WTC11 (cell line): ENCODE results near the gene PCDHGC5. TPM values are rescaled to one million over a fixed set of nuclear protein-coding genes. Genes with fewer than 3 reads are reported as not detected.
A peak's percentile ranks its signal among the peaks of the same experiment; 100 is the strongest.

Experiments used
- ARID4B ChIP-seq: sonication (generic); formaldehyde crosslinking; IDR thresholded peaks from 2 replicates; pipeline ENCODE4 v1.8.0; 2023; ENCODE audit warnings: missing genetic modification reagents, mild to moderate bottlenecking, borderline replicate concordance
- ATF1 ChIP-seq: sonication (generic); formaldehyde crosslinking; IDR thresholded peaks from 2 replicates; pipeline ENCODE4 v1.8.1; 2023; ENCODE audit warnings: mild to moderate bottlenecking, moderate library complexity, missing genetic modification reagents
- CBFB ChIP-seq: sonication (generic); formaldehyde crosslinking; IDR thresholded peaks from 2 replicates; pipeline ENCODE4 v1.8.1; 2022; ENCODE audit warnings: mild to moderate bottlenecking, low read depth, missing genetic modification reagents
- EMX1 ChIP-seq: fragments of 250-450 bp; sonication (Bioruptor Pico); IDR thresholded peaks from 2 replicates; pipeline ENCODE4 v1.8.0; 2021; ENCODE audit warnings: mild to moderate bottlenecking
- MYBL2 ChIP-seq: sonication (generic); formaldehyde crosslinking; IDR thresholded peaks from 2 replicates; pipeline ENCODE4 v1.8.1; 2023; ENCODE audit warnings: mild to moderate bottlenecking, moderate library complexity, missing genetic modification reagents
- NFE2L1 ChIP-seq: sonication (generic); formaldehyde crosslinking; IDR thresholded peaks from 2 replicates; pipeline ENCODE4 v1.8.1; 2023; ENCODE audit warnings: missing genetic modification reagents
- NR1H2 ChIP-seq: sonication (generic); formaldehyde crosslinking; IDR thresholded peaks from 2 replicates; pipeline ENCODE4 v1.9.0; 2021; ENCODE audit warnings: mild to moderate bottlenecking, moderate library complexity, missing genetic modification reagents
- NR3C1 ChIP-seq: sonication (generic); formaldehyde crosslinking; conservative IDR thresholded peaks from 2 replicates; pipeline ENCODE4 v1.8.1; 2023; ENCODE audit warnings: low read depth, mild to moderate bottlenecking, missing genetic modification reagents
- RELA ChIP-seq: sonication (generic); formaldehyde crosslinking; IDR thresholded peaks from 2 replicates; pipeline ENCODE4 v1.8.1; 2022; ENCODE audit warnings: missing genetic modification reagents, mild to moderate bottlenecking, borderline replicate concordance
- RORB ChIP-seq: fragments of 250-450 bp; sonication (Bioruptor Pico); IDR thresholded peaks from 2 replicates; pipeline ENCODE4 v1.9.0; 2021; ENCODE audit warnings: mild to moderate bottlenecking
- STAT6 ChIP-seq: sonication (generic); formaldehyde crosslinking; conservative IDR thresholded peaks from 2 replicates; pipeline ENCODE4 v1.8.1; 2023; ENCODE audit warnings: mild to moderate bottlenecking, low read depth, missing genetic modification reagents, moderate library complexity
- USF2 ChIP-seq: sonication (generic); formaldehyde crosslinking; IDR thresholded peaks from 2 replicates; pipeline ENCODE4 v1.8.1; 2023; ENCODE audit warnings: mild to moderate bottlenecking, missing genetic modification reagents, moderate library complexity
- ZNF121 ChIP-seq: sonication (generic); formaldehyde crosslinking; IDR thresholded peaks from 2 replicates; pipeline ENCODE4 v1.8.0; 2023; ENCODE audit warnings: missing genetic modification reagents
- ZNF232 ChIP-seq: sonication (generic); formaldehyde crosslinking; IDR thresholded peaks from 2 replicates; pipeline ENCODE4 v1.8.0; 2022; ENCODE audit warnings: mild to moderate bottlenecking, missing genetic modification reagents
- total RNA-seq: library from RNA; stranded (reverse); gene quantifications from 3 replicates; pipeline ENCODE4 v1.2.3, GENCODE V29; 2021
- TF ChIP-seq, protein P1 (sequence below): fragments of 250-450 bp; sonication (Bioruptor Pico); IDR thresholded peaks from 2 replicates; pipeline ENCODE4 v1.9.0; 2021; ENCODE audit warnings: mild to moderate bottlenecking, borderline replicate concordance
- TF ChIP-seq, protein P2 (sequence below): sonication (generic); formaldehyde crosslinking; IDR thresholded peaks from 2 replicates; pipeline ENCODE4 v1.8.1; 2022; ENCODE audit warnings: mild to moderate bottlenecking, moderate library complexity, missing genetic modification reagents
- TF ChIP-seq, protein P3 (sequence below): fragments of 250-450 bp; sonication (Bioruptor Pico); IDR thresholded peaks from 2 replicates; pipeline ENCODE4 v1.9.0; 2021; ENCODE audit warnings: mild to moderate bottlenecking
- TF ChIP-seq, protein P4 (sequence below): sonication (generic); formaldehyde crosslinking; conservative IDR thresholded peaks from 2 replicates; pipeline ENCODE4 v1.8.1; 2022; ENCODE audit warnings: mild to moderate bottlenecking, missing genetic modification reagents
- TF ChIP-seq, protein P5 (sequence below): sonication (generic); formaldehyde crosslinking; IDR thresholded peaks from 2 replicates; pipeline ENCODE4 v1.8.0; 2022; ENCODE audit warnings: mild to moderate bottlenecking, missing genetic modification reagents
- TF ChIP-seq, protein P6 (sequence below): fragments of 250-450 bp; sonication (Bioruptor Pico); IDR thresholded peaks from 2 replicates; pipeline ENCODE4 v1.9.0; 2021; ENCODE audit warnings: moderate library complexity, mild to moderate bottlenecking, inconsistent platforms, borderline replicate concordance

The PCDHGC5 gene
- total RNA-seq, 1 experiment from 2014 or later, result 1.5 TPM

DNA sequence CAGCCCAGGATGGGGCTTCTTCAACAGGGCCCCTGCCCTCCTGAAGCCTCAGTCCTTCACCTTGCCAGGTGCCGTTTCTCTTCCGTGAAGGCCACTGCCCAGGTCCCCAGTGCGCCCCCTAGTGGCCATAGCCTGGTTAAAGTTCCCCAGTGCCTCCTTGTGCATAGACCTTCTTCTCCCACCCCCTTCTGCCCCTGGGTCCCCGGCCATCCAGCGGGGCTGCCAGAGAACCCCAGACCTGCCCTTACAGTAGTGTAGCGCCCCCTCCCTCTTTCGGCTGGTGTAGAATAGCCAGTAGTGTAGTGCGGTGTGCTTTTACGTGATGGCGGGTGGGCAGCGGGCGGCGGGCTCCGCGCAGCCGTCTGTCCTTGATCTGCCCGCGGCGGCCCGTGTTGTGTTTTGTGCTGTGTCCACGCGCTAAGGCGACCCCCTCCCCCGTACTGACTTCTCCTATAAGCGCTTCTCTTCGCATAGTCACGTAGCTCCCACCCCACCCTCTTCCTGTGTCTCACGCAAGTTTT, 23.6 kb downstream of the PCDHGC5 start (continued):
- TF ChIP-seq, protein P1, sequence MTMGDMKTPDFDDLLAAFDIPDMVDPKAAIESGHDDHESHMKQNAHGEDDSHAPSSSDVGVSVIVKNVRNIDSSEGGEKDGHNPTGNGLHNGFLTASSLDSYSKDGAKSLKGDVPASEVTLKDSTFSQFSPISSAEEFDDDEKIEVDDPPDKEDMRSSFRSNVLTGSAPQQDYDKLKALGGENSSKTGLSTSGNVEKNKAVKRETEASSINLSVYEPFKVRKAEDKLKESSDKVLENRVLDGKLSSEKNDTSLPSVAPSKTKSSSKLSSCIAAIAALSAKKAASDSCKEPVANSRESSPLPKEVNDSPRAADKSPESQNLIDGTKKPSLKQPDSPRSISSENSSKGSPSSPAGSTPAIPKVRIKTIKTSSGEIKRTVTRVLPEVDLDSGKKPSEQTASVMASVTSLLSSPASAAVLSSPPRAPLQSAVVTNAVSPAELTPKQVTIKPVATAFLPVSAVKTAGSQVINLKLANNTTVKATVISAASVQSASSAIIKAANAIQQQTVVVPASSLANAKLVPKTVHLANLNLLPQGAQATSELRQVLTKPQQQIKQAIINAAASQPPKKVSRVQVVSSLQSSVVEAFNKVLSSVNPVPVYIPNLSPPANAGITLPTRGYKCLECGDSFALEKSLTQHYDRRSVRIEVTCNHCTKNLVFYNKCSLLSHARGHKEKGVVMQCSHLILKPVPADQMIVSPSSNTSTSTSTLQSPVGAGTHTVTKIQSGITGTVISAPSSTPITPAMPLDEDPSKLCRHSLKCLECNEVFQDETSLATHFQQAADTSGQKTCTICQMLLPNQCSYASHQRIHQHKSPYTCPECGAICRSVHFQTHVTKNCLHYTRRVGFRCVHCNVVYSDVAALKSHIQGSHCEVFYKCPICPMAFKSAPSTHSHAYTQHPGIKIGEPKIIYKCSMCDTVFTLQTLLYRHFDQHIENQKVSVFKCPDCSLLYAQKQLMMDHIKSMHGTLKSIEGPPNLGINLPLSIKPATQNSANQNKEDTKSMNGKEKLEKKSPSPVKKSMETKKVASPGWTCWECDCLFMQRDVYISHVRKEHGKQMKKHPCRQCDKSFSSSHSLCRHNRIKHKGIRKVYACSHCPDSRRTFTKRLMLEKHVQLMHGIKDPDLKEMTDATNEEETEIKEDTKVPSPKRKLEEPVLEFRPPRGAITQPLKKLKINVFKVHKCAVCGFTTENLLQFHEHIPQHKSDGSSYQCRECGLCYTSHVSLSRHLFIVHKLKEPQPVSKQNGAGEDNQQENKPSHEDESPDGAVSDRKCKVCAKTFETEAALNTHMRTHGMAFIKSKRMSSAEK, result no peak
- TF ChIP-seq RORB (CRISPR knock-in tag) (no peak), RELA (CRISPR knock-in tag) (no peak), NR1H2 (no peak), ATF1 (CRISPR knock-in tag) (no peak), ARID4B (CRISPR knock-in tag) (no peak), CBFB (no peak), NFE2L1 (no peak), NR3C1 (peak; percentile 24; the same call in 1 of the 2 replicates), STAT6 (CRISPR knock-in tag) (no peak), USF2 (0 out of 2 replicates have a peak, but pooled peaks have one; percentile 7), MYBL2 (CRISPR knock-in tag) (no peak), EMX1 (CRISPR knock-in tag) (no peak), ZNF121 (CRISPR knock-in tag) (no peak), ZNF232 (CRISPR knock-in tag) (0 out of 2 replicates have a peak, but pooled peaks have one; percentile 55)
- TF ChIP-seq, protein P2, sequence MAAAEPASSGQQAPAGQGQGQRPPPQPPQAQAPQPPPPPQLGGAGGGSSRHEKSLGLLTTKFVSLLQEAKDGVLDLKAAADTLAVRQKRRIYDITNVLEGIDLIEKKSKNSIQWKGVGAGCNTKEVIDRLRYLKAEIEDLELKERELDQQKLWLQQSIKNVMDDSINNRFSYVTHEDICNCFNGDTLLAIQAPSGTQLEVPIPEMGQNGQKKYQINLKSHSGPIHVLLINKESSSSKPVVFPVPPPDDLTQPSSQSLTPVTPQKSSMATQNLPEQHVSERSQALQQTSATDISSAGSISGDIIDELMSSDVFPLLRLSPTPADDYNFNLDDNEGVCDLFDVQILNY (CRISPR knock-in tag), result no peak
- TF ChIP-seq, protein P3, sequence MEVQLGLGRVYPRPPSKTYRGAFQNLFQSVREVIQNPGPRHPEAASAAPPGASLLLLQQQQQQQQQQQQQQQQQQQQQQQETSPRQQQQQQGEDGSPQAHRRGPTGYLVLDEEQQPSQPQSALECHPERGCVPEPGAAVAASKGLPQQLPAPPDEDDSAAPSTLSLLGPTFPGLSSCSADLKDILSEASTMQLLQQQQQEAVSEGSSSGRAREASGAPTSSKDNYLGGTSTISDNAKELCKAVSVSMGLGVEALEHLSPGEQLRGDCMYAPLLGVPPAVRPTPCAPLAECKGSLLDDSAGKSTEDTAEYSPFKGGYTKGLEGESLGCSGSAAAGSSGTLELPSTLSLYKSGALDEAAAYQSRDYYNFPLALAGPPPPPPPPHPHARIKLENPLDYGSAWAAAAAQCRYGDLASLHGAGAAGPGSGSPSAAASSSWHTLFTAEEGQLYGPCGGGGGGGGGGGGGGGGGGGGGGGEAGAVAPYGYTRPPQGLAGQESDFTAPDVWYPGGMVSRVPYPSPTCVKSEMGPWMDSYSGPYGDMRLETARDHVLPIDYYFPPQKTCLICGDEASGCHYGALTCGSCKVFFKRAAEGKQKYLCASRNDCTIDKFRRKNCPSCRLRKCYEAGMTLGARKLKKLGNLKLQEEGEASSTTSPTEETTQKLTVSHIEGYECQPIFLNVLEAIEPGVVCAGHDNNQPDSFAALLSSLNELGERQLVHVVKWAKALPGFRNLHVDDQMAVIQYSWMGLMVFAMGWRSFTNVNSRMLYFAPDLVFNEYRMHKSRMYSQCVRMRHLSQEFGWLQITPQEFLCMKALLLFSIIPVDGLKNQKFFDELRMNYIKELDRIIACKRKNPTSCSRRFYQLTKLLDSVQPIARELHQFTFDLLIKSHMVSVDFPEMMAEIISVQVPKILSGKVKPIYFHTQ (CRISPR knock-in tag), result no peak
- TF ChIP-seq, protein P4, sequence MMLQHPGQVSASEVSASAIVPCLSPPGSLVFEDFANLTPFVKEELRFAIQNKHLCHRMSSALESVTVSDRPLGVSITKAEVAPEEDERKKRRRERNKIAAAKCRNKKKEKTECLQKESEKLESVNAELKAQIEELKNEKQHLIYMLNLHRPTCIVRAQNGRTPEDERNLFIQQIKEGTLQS (CRISPR knock-in tag), result no peak
- TF ChIP-seq, protein P5, sequence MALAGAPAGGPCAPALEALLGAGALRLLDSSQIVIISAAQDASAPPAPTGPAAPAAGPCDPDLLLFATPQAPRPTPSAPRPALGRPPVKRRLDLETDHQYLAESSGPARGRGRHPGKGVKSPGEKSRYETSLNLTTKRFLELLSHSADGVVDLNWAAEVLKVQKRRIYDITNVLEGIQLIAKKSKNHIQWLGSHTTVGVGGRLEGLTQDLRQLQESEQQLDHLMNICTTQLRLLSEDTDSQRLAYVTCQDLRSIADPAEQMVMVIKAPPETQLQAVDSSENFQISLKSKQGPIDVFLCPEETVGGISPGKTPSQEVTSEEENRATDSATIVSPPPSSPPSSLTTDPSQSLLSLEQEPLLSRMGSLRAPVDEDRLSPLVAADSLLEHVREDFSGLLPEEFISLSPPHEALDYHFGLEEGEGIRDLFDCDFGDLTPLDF (CRISPR knock-in tag), result no peak
- TF ChIP-seq, protein P6, sequence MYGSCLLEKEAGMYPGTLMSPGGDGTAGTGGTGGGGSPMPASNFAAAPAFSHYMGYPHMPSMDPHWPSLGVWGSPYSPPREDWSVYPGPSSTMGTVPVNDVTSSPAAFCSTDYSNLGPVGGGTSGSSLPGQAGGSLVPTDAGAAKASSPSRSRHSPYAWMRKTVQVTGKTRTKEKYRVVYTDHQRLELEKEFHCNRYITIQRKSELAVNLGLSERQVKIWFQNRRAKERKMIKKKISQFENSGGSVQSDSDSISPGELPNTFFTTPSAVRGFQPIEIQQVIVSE, result no peak
